ENCODE data around the gene HOXC5.

The HOXC5 gene

GRCh38 chr12:53996240-53997203, 36.3 kb upstream of the HOXC5 start:
- no peak for DNase-seq

- no peak for DNase-seq
These were observed 35.4 kb upstream of the HOXC5 start for GRCh38 chr12:53997204-53998109.

- DNase-seq: no peak
These were observed 34.5 kb upstream of the HOXC5 start for GRCh38 chr12:53998110-53998899.

- DNase-seq: no peak
These were observed 34.0 kb upstream of the HOXC5 start for GRCh38 chr12:53998900-53999236.

- no peak for DNase-seq
These were observed 33.2 kb upstream of the HOXC5 start for GRCh38 chr12:53999559-54000115.

GRCh38 chr12:54000116-54001114, 32.4 kb upstream of the HOXC5 start, which contains the start of gene HOXC9:
Gene HOXC9 (plus strand): TSS chr12:54000161. CDS start chr12:54000189, 28 bp downstream.
- no peak for DNase-seq

- DNase-seq: no peak
These were observed 31.3 kb upstream of the HOXC5 start for GRCh38 chr12:54001283-54002187.

GRCh38 chr12:54002278-54002914, 30.5 kb upstream of the HOXC5 start:
- DNase-seq: no peak

- no peak for DNase-seq
These were observed 29.9 kb upstream of the HOXC5 start for GRCh38 chr12:54002915-54003389.

- DNase-seq: no peak
These were observed 29.2 kb upstream of the HOXC5 start for GRCh38 chr12:54003625-54004024.

- DNase-seq: no peak
These were observed 28.6 kb upstream of the HOXC5 start for GRCh38 chr12:54004063-54004840.

- no peak for DNase-seq
These were observed 27.9 kb upstream of the HOXC5 start for GRCh38 chr12:54004841-54005530.

GRCh38 chr12:54005531-54005852, 27.4 kb upstream of the HOXC5 start:
- no peak for DNase-seq

GRCh38 chr12:54005853-54006558, 26.8 kb upstream of the HOXC5 start:
- DNase-seq: peak; percentile 80 to 84

GRCh38 chr12:54006559-54007220, 26.2 kb upstream of the HOXC5 start:
- DNase-seq: no peak

- DNase-seq: no peak
These were observed 25.2 kb upstream of the HOXC5 start for GRCh38 chr12:54007538-54008259.

Measured in CD4-positive, alpha-beta T cell treated with Interleukin-4 for 1 hour (primary cell).